Panc1 (cell line): Measurements from ENCODE around the gene TGFB2. TPM values are rescaled to one million over a fixed set of nuclear protein-coding genes. Genes with fewer than 3 reads are reported as not detected.

Experiments
- ATAC-seq: fragments of 200-7000 bp; cut with Tn5 transposase; 2 replicates; pipeline ENCODE4 v1.9.1; 2020; ENCODE audit warnings: mild to moderate bottlenecking, moderate library complexity
- BruUV-seq: library from RNA; stranded (reverse); fragments of 400-500 nt; replicated peaks from 2 replicates; lab custom pipeline; 2021; lab: Mats Ljungman, UMichigan
- CTCF ChIA-PET: fragments of 300-600 bp; sonication (Branson Sonifier 250); formaldehyde crosslinking; loops from one replicate; lab custom pipeline; 2022; ENCODE audit warnings: antibody characterized with exemption; lab: Charles Lee
- POLR2A ChIA-PET: fragments of 300-600 bp; sonication (Branson Sonifier 250); formaldehyde crosslinking; loops from one replicate; lab custom pipeline; 2022; ENCODE audit warnings: antibody characterized with exemption; lab: Charles Lee
- DNase-seq: peaks from one replicate; pipeline ENCODE4 v3.0.0-alpha.2; 2010; ENCODE audit warnings: low read depth, low spot score
- H3K27ac ChIP-seq: 2 replicates; pipeline ENCODE4 v1.5.1; 2011; ENCODE audit warnings: mild to moderate bottlenecking, low read length, inconsistent platforms
- H3K27me3 ChIP-seq: fragments of 200-500 bp; sonication (Bioruptor generic); 2 replicates; pipeline ENCODE4 v1.6.0; 2014; ENCODE audit warnings: low read length, inconsistent platforms; ENCODE audit not compliant: control insufficient read depth, insufficient read depth
- H3K36me3 ChIP-seq: fragments of 200-500 bp; sonication (Bioruptor generic); 2 replicates; pipeline ENCODE4 v1.5.1; 2014; ENCODE audit warnings: inconsistent platforms, mild to moderate bottlenecking, low read length, moderate library complexity; ENCODE audit not compliant: control insufficient read depth, insufficient read depth
- H3K4me1 ChIP-seq: 2 replicates; pipeline ENCODE4 v1.5.1; 2011; ENCODE audit warnings: inconsistent platforms, mild to moderate bottlenecking, low read length, moderate library complexity; ENCODE audit not compliant: control insufficient read depth, insufficient read depth
- H3K4me3 ChIP-seq, 2 experiments: 2 replicates each; pipeline ENCODE4 v1.5.1; 2011 to 2012; ENCODE audit warnings: low read depth in 2 of 2, low read length in 2 of 2, mild to moderate bottlenecking in 2 of 2, inconsistent platforms in 1 of 2, moderate library complexity in 1 of 2
- H3K9me3 ChIP-seq: fragments of 200-500 bp; sonication (Bioruptor generic); 2 replicates; pipeline ENCODE4 v1.5.1; 2014; ENCODE audit warnings: low read depth, mild to moderate bottlenecking, inconsistent platforms, low read length, moderate library complexity; ENCODE audit not compliant: control insufficient read depth, insufficient read depth
- POLR2AphosphoS5 ChIP-seq: IDR thresholded peaks from 2 replicates; pipeline ENCODE4 v1.6.1; 2012; ENCODE audit warnings: mild to moderate bottlenecking, low read depth, low read length, moderate library complexity
- SIN3A ChIP-seq: IDR thresholded peaks from 2 replicates; pipeline ENCODE4 v1.6.1; 2012; ENCODE audit warnings: low read depth, mild to moderate bottlenecking, low read length, moderate library complexity, borderline replicate concordance; ENCODE audit not compliant: insufficient read depth
- TCF7L2 ChIP-seq: IDR thresholded peaks from 2 replicates; pipeline ENCODE4 v1.6.1; 2011; ENCODE audit warnings: mild to moderate bottlenecking, low read depth, low read length, inconsistent platforms
- in situ Hi-C: cut with HindIII; loops from 2 replicates; pipeline ENCODE4 v1.10.0; 2016; ENCODE audit warnings: low sequenced_read_pairs, low pct_unique_long_range_greater_than_20kb
- intact Hi-C: fragments of 100-400 bp; cut with micrococcal nuclease; formaldehyde crosslinking; loops from one replicate; pipeline ENCODE4 v1.10.0; 2022; ENCODE audit not compliant: unreplicated experiment
- total RNA-seq: library from RNA; stranded (reverse); gene quantifications from one replicate; pipeline ENCODE4 v1.2.1, GENCODE V29; 2021; ENCODE audit not compliant: unreplicated experiment
- TF ChIP-seq, protein P1 (sequence below), 2 experiments: IDR thresholded peaks; 2 replicates each; pipeline ENCODE4 v1.6.1; 2011 to 2012; ENCODE audit warnings: low read depth in 2 of 2, control low read depth in 1 of 2, low read length in 1 of 2, mild to moderate bottlenecking in 1 of 2, moderate library complexity in 1 of 2; ENCODE audit not compliant: insufficient read depth in 1 of 2
- TF ChIP-seq, protein P2 (sequence below): fragments of 450-650 bp; IDR thresholded peaks from 2 replicates; pipeline ENCODE4 v1.5.1; 2017; ENCODE audit warnings: mild to moderate bottlenecking

TGFB2 gene
- total RNA-seq, 1 experiment from 2014 or later = 58.9 TPM

DNA sequence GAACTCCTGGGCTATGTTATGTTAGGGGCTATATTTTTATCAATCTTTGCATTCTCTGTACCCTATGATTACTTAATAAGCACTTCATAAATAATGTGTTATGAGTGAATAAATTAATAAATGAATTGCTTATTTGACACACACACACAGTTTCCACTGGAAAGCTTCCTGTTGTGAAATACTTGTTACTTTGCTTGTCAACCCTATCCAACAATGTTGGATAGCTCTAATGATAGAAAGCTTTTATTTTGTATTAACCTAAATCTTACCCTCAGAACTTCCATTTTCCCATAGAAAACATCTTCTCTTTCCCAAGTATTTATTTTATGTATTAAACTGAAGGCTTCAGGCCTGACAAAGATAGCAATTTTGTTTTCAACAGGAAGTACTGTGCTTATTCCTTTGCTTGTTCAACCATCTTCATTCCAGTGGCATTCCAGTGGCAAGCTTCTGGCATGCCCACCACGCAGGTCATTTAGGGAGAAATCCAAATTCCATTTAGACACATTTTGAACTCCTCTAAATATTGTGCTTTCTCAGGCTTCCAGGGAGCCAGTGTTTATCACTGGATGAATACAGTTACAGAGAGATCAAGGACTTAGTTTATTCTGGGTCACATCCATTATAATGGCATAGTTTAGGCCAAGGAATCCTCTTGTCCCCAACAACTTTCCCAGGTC is 134.4 kb downstream of the TGFB2 start:
- ChIA-PET CTCF (no interaction called here), POLR2A (no interaction called here)
- no peaks in the 10 kb centered on the region for H3K36me3 ChIP-seq
- DNase-seq (no peak), ATAC-seq (no peak)
- intact Hi-C loops (loop anchor here (10.0 kb wide), 1 partner anchor 1185 kb away; no protein-coding TSS in a partner anchor), in situ Hi-C loops (no loop called here)
- TF ChIP-seq, protein P1, sequence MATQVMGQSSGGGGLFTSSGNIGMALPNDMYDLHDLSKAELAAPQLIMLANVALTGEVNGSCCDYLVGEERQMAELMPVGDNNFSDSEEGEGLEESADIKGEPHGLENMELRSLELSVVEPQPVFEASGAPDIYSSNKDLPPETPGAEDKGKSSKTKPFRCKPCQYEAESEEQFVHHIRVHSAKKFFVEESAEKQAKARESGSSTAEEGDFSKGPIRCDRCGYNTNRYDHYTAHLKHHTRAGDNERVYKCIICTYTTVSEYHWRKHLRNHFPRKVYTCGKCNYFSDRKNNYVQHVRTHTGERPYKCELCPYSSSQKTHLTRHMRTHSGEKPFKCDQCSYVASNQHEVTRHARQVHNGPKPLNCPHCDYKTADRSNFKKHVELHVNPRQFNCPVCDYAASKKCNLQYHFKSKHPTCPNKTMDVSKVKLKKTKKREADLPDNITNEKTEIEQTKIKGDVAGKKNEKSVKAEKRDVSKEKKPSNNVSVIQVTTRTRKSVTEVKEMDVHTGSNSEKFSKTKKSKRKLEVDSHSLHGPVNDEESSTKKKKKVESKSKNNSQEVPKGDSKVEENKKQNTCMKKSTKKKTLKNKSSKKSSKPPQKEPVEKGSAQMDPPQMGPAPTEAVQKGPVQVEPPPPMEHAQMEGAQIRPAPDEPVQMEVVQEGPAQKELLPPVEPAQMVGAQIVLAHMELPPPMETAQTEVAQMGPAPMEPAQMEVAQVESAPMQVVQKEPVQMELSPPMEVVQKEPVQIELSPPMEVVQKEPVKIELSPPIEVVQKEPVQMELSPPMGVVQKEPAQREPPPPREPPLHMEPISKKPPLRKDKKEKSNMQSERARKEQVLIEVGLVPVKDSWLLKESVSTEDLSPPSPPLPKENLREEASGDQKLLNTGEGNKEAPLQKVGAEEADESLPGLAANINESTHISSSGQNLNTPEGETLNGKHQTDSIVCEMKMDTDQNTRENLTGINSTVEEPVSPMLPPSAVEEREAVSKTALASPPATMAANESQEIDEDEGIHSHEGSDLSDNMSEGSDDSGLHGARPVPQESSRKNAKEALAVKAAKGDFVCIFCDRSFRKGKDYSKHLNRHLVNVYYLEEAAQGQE (IDR thresholded peaks at IDR 0.05; ENCODE audit: insufficient read depth in 1 of 2, low read depth in 2 of 2, low read length in 1 of 2) = no peak
- TF ChIP-seq SIN3A (no peak), POLR2AphosphoS5 (no peak), TCF7L2 (no peak)
- TF ChIP-seq, protein P2, sequence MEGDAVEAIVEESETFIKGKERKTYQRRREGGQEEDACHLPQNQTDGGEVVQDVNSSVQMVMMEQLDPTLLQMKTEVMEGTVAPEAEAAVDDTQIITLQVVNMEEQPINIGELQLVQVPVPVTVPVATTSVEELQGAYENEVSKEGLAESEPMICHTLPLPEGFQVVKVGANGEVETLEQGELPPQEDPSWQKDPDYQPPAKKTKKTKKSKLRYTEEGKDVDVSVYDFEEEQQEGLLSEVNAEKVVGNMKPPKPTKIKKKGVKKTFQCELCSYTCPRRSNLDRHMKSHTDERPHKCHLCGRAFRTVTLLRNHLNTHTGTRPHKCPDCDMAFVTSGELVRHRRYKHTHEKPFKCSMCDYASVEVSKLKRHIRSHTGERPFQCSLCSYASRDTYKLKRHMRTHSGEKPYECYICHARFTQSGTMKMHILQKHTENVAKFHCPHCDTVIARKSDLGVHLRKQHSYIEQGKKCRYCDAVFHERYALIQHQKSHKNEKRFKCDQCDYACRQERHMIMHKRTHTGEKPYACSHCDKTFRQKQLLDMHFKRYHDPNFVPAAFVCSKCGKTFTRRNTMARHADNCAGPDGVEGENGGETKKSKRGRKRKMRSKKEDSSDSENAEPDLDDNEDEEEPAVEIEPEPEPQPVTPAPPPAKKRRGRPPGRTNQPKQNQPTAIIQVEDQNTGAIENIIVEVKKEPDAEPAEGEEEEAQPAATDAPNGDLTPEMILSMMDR = no peak
- H3K4me1 ChIP-seq = peaks cover 12% of the 10 kb centered on the region; the same call in 1 of the 2 replicates
- H3K4me3 ChIP-seq = no peak overlapping the region
- peak overlapping the region; percentile 70; the same call in 1 of the 2 replicates for H3K27ac ChIP-seq
- H3K27me3 ChIP-seq = no peaks in the 10 kb centered on the region
- no peaks in the 10 kb centered on the region; the same call in 1 of the 2 replicates for H3K9me3 ChIP-seq
- no TSS peak for BruUV-seq

DNA sequence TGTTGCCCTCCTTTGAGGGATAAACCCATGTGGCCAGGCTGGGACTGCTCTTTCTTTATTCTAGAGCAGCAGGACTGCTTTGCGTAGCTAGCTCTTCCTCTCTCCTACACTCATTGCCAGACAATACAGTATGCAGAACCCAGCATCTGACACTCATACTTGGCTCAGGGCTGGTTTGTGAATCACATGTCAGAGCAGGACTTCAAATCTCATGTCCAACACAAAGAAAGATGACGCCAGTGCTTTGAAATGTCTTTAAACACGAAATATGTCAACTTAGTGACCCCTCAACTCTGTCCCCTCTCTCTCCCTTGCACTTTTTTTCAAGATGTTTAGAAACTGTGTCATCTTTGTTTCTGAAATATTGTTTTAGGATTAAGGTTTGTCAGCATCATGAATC is 135.0 kb downstream of the TGFB2 start:
- no peaks in the 10 kb centered on the region; the same call in 1 of the 2 replicates for H3K9me3 ChIP-seq
- intact Hi-C loops = loop anchor here (10.0 kb wide), 1 partner anchor 1185 kb away; no protein-coding TSS in a partner anchor
- CTCF ChIA-PET = no interaction called here
- BruUV-seq = no TSS peak
- in situ Hi-C loops = no loop called here
- ATAC-seq = 0 out of 2 replicates have a peak, but pooled peaks have one; percentile 49
- no peak for DNase-seq
- no peaks in the 10 kb centered on the region for H3K27me3 ChIP-seq
- no peak overlapping the region for H3K4me3 ChIP-seq
- POLR2A ChIA-PET = no interaction called here
- no peaks in the 10 kb centered on the region for H3K36me3 ChIP-seq
- 0 out of 2 replicates have a peak, but pooled peaks cover 6% of the 10 kb centered on the region for H3K4me1 ChIP-seq
- peak overlapping the region; percentile 70; the same call in 1 of the 2 replicates for H3K27ac ChIP-seq
- TF ChIP-seq, protein P1 (IDR thresholded peaks at IDR 0.05; ENCODE audit: insufficient read depth in 1 of 2, low read depth in 2 of 2, low read length in 1 of 2) = no peak
- TF ChIP-seq TCF7L2 = no peak
- TF ChIP-seq POLR2AphosphoS5 = no peak
- TF ChIP-seq, protein P2 = no peak
- TF ChIP-seq SIN3A = no peak
